Measurements from ENCODE around the gene CACNA1D.

CACNA1D gene

DNA sequence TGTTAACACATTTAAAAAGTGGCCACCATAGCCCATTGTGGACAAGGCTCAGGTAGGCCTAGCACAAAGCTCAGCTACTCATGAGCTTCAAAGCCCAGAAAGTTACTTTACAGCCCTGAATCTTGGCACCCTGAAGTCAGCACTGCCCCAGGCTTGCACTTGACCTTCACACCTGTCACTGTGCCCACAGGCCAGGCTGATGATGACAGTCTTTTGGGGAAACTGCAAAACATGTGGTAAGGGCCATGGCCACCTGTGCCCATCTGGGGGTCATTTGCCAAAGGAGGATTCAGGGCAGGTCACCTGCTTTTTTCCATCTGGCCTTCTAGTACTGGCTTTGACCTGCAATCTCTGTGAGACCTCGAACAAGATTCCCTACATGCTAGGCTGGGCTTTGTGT lies 340.8 kb downstream of the CACNA1D start:
- DNase-seq = no peak

DNA sequence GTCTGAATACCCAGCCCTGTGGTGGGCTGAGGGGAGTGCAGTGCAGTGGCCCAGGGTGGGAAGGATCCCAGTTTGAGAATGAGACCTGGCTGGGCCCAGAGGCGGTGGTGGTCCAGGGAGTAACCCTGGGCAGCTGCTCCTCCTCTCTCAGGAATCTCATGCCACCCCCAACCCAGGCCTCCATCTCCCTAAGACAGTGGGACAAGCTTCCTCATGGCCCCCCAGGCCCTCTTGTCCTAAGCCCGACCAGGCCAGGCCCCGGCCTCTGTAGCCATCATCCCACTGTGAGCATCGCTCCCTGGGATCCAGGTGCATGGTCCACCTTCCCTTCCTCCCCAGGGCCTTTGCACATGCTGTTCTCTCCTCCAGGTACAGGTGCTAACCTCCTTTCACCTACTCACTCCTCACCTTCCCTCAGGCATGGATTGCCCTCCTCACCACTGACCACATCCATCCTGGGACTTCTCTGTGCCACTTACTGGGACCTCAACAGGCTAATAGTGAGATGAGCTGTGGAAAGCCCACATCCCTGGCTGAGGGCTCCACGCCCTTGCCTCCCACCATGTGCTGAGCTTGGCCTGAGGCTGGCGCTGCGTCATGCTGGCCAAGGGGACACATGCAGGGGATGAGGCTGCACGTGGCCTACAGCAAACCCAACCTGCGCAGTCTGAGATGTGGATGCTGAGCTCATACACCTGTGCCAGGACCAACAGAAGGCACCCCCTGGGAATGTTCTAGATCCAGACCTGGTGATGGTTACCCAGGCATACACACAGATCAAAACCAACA lies 341.9 kb downstream of the CACNA1D start:
- DNase-seq = no peak

DNA sequence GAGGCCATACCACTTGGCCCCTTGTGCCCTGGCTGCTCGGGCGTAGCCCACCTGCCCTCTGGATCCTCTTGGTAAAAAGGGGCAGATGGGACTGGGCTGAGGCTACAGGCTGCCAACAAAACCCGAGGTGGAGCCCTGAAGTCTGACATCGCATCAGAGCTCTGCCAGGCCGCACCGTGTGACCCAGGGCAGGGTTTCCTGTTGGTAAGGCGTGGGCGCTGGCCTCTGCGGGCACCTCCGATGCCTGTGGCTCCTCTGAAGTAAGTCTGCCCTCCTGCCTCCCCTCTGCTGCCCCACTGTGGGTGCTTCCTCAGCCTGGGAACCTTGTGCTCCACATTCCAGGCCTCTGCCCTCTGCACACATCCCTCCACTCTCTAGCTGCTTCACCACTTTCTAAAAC lies 342.9 kb downstream of the CACNA1D start:
- no peak for DNase-seq

DNA sequence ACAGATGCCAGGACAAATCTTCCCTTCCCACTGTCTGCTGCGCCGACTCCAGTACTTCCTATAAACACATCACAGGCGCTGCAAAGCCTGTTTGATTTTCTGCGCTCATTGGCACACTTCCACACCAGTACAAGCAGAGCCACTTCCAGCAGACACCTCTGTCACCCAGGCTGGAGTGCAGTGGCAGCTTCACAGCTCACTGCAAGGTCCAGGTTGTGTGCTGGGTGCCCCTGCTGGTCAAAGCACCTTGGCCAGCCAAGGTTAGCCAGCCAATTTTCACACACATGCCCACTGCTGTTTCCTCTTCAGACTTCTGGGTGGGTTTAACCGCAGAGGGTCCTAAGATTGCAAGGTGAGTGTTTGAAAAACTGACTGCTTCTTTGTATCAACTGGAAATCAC lies 346.9 kb downstream of the CACNA1D start:
- no peak for DNase-seq

DNA sequence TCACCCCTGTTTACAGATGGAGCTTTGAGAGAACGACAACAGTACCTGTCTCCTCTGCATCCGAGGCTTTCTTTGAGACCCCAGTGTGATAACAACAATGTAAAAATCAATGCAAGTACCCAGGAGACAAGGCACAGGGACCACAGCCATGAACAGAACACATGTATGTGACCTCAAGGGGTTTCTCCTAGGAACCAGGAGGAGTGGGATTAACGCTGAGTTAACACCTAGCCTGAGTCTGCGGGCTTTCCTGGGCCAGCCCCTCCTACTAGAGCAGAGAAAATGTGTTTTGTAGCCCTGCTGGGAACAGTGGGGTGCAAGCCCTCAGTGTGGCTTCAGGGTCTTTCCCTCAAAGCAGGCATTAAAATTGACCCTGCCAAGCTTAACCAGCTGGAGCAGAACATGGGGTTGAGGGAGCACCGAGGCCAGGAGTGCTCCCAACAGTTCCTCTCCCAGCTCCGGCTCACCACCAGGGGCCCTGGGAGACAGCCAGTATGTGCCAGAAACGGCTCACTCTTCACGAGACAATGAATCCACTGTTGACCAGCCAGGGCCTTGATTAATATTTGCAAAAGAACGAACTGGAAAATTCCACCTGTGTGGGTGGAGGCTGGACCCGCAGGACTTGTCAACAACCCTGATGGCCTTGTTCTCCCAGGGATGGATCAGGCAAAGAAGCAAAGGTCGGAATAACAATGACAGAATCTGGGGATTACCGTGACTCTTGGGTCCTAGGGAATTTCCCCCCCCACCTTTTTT lies 348.2 kb downstream of the CACNA1D start:
- no peak for DNase-seq

DNA sequence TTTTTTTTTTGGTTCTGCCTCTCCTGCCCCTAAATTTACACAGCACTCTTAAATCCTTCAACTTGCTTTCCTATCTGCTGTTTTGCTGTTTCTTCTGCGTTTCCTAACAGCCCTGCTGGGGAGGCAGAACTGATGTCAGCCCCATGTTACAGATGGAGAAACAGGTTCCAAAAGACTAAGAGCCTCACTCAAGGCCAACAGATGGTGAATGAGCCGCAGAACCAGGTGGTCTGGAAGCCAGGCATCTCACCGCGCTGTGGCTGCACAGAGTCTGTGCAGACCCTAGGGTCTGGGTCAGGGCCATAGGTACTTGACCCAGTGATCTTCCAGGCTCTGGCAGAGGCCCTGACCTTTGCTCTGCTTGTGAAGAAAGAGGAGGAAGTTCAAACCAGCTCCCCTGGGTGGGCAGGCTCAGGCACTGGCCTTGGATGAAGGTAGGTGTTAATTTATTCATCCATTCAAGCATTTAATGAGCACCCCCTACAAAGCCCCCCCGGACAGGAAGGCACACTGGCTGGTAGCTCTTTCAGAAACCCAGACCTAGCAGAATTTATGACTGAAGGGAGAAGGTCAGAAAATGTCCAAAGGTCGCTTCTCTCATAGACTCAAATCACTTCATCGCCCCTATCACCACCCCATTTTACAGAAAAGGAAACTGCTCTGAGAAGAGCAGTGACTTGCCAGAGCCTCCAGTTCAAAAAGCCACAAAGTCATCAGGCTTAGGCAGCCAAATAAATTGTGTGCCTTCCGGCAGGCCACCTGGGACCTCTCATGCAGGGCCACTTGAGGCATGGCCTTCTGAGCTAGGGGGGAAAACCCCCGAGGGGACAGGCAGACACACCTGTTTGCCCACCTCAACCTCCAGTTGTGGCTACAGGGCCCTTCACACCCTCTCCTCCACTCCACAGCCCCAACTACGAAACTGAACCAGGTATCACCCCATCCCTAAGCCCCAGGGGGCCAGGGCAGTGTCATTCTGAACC lies 349.1 kb downstream of the CACNA1D start:
- DNase-seq = no peak

DNA sequence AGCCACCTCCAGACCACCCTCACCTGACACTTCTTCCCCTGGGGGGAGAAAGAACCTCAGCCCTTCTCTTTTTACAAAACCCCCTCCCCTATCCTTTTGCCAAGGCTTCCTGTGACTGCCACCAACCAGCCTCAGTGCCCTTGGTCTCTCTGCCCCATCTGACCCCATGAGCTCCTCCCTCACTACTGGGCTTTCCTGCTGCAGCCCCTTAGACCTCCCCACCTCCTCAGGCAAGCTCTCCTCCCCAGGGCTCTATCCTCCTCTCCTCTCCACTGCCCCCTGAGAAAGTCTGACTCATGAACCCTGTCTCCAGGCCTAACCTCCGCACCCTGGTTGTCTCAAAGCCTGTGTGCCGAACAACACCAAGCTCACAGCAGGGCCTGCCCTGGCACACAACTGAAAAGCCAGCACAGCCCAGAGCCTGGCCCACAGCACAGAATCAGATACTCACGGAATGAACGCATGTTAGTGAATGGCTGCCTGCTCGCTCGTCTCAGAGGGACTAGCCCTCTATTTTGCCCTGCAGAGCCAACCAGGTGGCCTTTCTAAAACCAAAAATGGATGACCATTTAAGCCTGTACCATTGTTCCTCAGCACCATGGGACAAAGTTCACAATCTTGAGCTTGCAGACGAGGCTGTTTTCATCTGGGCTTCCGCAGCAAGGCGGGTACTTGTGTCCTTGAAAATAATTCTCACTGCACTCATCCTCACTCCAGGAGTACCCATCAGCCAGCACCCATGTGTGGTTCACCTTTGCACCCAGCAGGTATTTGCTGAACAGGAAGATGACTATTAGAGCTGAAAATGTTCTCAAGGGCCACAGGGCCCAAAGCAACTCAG lies 350.1 kb downstream of the CACNA1D start:
- no peak for DNase-seq

DNA sequence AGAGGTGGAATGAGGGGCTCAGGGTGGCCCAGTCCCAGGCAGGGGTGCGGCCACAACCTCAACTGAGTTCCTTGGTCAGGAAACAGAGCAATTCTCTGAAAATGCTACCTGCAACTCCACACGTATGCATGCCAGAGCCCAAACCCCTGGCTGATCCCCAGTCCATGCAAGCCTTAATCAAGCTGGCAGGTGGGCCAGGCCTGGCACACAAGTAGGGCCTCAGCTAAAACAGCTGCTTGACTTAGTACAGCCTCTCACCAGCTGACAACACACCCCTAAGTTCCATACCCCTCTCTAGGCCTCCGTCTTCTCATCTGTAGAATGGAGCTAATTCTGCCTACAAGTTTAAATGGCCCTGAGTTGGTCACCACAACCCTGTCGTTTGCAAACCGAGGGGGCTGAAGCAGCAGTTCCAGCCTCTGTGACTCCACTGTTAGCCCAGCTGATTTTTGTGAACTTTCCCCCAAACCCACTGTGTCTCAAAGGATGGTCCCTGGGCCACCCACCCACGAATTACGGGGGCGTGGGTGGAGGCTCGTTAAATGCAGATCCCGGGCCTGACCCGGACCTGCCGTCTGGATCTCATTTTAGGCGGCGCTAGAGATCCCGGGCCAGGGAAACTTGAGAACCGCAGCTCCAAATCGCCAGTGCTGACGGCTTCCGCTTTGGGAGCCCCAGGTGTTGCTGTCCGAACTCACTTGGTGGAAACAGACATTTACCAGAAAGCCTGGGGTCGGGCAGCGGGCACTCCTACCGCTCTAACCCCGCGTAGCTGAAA lies 350.9 kb downstream of the CACNA1D start:
- no peak for DNase-seq

DNA sequence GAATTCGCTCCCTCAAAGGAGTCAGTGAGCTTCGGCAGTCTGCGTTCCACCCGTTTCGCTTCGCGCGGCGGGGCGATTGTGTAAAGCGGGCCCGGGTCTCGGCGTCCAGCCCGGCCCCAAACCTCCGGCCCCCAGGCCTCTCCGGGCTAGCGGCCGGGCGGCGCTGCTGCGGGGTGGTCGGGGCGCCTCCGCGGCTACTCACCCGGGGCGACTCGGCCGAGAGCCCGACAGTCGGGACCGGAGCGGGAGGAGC lies 351.4 kb downstream of the CACNA1D start:
- no peak for DNase-seq

DNA sequence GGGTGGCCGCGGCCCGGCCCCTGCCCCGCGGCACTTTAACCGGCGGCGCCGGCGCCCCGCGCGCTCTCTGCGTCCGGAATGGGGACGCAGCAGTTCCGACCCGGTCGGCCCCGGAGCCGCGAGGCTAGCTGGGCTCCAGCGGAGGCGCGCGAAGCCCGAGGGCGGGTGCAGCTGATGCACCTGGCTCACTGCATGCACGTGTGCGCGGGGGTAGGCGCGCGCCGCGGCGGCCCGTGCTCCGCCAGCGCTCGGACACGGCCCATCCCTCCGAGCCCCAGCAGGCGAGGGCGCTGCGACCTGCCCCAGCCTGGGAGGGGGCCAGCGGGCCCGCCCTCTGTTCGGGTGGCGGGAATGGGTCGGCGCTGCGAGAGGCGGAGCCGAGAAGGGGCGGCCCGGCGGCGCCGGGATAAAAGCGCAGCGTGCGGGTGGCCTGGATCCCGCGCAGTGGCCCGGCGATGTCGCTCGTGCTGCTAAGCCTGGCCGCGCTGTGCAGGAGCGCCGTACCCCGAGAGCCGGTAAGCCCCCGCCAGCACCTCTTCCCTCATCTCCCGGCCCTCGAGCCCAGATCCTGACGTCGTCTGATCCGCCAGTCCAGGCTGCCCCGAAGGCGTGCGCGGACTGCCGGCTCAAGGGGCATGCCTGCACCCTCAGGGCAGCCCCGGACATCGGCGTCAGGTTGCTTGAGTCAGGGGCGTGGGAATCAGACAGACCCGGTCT lies 351.9 kb downstream of the CACNA1D start, which contains the start of the genes CHDH and IL17RB:
CHDH (minus strand) TSS at position 286 of the 717 bp plus-strand sequence. CDS start 22,411 bp downstream, outside the sequence.
IL17RB (plus strand) TSS at position 435 of the 717 bp plus-strand sequence; CDS start at position 456, 21 bp downstream.
- no peak for DNase-seq

DNA sequence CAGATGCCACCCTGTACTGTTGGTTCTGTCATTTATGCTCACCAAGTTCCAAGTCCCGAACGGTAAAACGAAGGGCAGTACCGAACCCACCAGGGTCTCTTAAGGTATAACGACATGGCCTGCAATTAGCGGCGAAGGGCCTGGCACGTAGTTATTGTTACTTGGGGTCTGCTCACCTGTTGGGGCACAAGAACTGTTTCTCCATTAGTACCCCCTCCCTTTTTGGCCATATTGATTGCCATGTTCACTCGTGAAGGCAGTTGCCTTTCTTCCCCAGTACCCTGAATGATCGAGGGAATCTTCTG lies 352.4 kb downstream of the CACNA1D start:
- DNase-seq = no peak

DNA sequence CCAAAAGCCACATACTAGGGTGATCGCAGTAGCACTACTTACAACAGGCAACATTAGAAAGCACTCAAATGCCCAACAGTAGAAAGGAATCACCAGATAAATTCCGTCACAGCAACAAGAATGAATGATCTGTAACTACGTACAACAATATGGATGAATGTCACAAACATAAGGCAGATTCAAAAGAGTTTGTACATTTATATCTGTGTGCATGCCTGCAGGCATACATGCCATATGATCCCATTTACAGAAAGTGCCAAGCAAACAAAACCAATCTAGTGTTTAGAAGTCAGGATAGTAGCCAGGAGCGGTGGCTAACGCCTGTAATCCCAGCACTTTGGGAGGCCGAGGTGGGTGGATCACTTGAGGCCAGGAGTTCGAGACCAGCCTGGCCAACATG lies 355.5 kb downstream of the CACNA1D start:
- no peak for DNase-seq

DNA sequence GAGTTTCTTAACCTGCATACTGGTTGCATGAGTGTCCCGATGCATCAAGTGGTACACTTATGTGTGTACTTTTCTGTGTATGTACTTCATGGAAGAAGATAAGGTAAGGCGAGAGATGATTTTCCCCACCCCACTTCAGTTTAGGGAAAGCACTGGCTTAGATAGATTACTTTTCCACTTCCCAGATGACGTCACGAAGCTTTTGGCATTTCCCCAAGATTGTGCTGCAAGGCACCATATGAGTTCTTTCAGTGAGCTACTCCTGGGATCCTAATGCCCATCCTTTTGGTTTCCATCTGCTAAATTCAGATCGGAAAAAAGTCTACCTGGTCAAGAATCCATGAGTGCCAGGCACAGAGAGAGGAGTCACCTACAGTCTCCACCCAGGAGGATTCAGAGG lies 356.5 kb downstream of the CACNA1D start:
- DNase-seq = no peak

DNA sequence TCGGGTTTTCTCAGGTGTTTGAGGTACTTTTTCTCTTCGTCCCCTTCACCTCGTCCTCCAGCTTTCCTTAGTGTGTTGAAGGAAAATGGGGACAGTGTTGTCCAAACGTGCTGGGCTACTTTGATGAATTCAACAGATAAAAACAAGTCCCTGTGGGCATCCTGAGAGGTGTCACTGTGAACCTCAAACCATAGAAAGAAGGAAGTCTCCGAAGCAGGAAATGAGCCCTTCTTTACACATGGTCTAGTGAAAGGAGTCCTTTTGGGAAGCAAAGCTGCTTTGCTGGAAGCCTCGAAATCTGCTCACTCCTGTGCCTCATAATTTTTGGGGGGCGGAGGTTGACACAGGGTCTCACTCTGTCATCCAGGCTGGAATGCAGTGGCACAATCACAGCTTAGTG lies 362.6 kb downstream of the CACNA1D start:
- DNase-seq = no peak

DNA sequence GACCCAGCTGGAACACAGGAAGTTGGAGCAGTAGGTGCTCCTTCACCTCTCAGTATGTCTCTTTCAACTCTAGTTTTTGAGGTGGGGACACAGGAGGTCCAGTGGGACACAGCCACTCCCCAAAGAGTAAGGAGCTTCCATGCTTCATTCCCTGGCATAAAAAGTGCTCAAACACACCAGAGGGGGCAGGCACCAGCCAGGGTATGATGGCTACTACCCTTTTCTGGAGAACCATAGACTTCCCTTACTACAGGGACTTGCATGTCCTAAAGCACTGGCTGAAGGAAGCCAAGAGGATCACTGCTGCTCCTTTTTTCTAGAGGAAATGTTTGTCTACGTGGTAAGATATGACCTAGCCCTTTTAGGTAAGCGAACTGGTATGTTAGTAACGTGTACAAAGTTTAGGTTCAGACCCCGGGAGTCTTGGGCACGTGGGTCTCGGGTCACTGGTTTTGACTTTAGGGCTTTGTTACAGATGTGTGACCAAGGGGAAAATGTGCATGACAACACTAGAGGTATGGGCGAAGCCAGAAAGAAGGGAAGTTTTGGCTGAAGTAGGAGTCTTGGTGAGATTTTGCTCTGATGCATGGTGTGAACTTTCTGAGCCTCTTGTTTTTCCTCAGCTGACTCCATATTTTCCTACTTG lies 363.8 kb downstream of the CACNA1D start:
- no peak for DNase-seq

DNA sequence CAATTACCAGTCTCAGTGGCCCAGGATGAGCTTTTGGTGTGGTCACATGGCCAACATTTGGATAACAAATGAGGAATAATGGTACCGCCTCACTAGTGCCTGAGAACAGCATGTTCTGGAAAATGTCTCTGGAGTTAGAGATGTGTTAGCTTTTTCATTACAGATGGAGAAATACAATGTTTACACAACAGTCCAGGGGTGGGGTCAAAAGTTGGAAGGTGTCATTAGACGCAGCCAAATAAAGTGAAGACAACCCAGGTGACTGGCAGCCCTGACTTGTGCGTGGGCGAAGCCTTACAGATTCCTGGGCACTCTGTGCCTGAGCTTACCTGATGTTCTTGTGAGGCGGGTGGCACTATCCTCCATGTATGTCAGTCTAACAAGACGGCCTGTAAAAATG lies 364.8 kb downstream of the CACNA1D start:
- DNase-seq = no peak

DNA sequence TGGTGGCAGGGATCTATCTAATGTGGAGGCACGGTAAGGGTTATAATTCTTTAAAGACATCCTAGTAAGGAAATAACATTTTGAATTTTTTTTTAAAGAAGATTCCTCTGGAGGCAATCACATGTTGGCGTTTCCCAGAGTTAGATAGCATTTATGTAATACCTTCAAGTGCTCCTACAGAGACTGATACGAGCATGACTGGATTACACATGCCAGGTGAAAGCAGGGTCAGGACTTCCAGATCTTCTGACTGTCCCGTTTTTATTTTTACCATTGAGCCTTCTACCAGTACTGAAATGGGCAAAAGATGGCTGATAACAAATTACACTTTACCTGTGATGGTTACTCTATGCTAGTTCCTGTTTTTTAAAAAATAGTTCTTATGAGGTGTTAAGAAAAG lies 365.8 kb downstream of the CACNA1D start:
- DNase-seq = no peak

DNA sequence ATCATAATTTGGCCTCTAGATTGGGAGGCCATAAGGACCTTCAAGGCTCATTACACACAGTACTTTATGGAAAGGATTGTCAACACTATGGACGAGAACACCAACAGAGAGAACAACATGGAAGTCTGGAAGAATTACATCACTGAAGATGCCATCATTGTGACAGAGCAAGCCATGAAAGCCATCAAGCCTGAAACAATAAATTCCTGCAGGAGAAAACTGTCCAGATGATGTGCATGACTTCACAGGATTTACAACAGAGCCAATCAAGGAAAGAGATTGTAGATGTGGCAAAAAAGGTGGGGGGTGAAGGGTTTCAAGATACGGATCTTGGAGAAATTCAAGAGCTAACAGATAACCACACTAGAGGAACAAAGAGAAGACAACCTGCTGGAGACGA lies 367.8 kb downstream of the CACNA1D start:
- no peak for DNase-seq

DNA sequence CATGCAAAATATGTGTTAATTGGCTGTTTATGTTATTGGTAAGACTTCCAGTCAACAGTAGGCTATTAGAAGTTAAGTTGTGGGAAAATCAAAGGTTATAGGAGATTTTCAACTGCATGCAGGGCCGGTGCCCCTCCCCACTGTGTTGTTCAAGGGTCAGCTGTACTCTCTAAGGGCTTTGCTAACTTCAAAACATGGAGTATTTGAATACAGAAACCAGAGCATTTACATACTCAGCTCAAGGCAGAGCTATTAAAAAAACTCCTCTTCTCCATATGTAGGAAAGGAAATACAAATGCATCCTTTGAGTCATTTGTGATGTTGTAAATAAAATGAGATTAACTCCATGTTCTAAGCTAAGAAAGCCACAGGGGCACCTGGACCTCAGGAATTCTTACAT lies 368.7 kb downstream of the CACNA1D start:
- no peak for DNase-seq
